Stimulated activated naive CD8-positive, alpha-beta T cell treated with anti-CD3 and anti-CD28 coated beads, Interleukin-15, amount 100 ng/mL, for 72 hours (primary cell): ENCODE results near the gene TMEM114.

ENCODE experiments used
- ATAC-seq: fragments of 150-1000 bp; cut with Tn5 transposase; 2 replicates; pipeline ENCODE4 v1.10.0; 2021; ENCODE audit warnings: mild to moderate bottlenecking, moderate library complexity
- DNase-seq, 2 donors: peaks; one replicate each; pipeline ENCODE4 v3.0.0; 2021 to 2022
- H3K27ac Mint-ChIP-seq, 2 donors: one replicate each; pipeline ENCODE4 v1.8.0; 2022; ENCODE audit warnings: mild to moderate bottlenecking in 2 of 2, mixed read lengths in 2 of 2, moderate library complexity in 2 of 2
- H3K27me3 Mint-ChIP-seq: one replicate; pipeline ENCODE4 v1.8.0; 2022; ENCODE audit warnings: mixed read lengths
- H3K4me1 Mint-ChIP-seq: one replicate; pipeline ENCODE4 v1.8.0; 2022; ENCODE audit warnings: mild to moderate bottlenecking, mixed read lengths
- H3K4me3 Mint-ChIP-seq, 2 donors: one replicate each; pipeline ENCODE4 v1.8.0; 2022; ENCODE audit warnings: mild to moderate bottlenecking in 2 of 2, mixed read lengths in 2 of 2, moderate library complexity in 1 of 2
- H3K9me3 Mint-ChIP-seq, 2 donors: one replicate each; pipeline ENCODE4 v1.8.0; 2022; ENCODE audit warnings: mixed read lengths in 2 of 2

The TMEM114 gene

DNA sequence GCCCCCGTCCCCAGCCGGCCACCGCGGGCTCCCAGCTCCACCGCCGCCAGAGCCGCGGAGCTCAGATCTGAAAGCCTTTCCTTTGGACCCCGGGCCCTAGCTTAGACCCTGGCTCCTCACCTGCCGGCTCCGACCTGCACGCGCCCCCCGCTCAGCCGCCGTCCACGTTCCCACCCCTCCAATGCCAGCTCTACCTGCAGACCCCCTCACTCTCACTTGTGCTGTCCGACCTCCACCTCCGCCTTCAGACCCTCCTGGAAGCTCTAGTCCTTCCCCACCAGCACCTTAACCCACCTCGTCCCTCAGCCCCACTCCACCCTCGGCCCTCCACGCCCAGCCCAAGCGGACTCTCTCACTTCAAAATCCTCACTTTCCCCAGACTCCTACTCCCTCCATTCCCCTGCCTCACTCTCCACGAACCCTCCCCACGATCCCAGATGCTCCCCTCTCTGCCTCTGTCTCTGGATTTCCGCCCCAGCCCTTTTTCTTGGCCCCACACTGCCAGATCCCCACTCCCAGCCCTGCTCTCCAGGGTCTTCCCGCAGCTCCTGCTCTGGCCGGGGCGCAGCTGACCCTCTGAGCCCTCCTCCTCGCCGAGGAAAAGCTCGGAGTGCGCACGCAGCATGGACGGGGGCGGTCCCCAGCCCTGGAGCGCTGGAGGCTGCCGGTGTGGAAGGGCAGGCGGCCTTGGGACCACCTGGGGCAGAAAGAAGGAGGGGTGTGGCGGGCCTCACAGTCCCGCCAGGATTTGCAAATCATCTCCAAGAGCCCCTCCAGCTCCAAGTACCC lies at the start of gene TMEM114:
Gene TMEM114, minus strand, starts transcription at position 612 of the 789 bp plus-strand sequence. CDS start 673 bp downstream, outside the sequence.
- Mint-ChIP-seq H3K4me1 (no peaks in the 10 kb centered on the region), H3K9me3 (no peaks in the 10 kb centered on the region), H3K4me3 (no peak within 1 kb of the TSS), H3K27me3 (peaks cover 29% of the 10 kb centered on the region), H3K27ac (no peak within 1 kb of the TSS)
- no peak for ATAC-seq
- no peak for DNase-seq

DNA sequence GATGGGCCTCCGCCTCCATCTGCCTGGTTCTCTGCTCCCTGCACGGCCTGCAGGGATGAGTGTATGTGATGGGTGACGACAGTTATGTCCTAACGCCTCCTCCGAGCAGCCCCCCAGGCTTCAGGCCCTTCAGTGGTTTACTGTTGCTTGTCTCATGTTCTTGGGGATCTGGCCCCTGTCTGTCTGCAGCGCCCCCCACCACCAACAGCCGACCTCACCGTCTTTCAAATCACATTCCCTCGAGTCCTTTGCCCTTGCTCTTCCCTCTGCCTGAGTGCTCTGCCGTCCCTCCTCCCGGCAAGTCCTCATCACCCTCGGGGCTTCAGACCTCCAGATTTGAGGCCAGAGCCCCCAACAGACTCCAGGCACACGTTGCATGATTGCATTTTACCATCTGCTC lies 49.4 kb upstream of the TMEM114 start:
- Mint-ChIP-seq H3K4me3 (no peak overlapping the region), H3K27ac (peak overlapping the region in 1 of 2 donors; percentile 89), H3K27me3 (no peaks in the 10 kb centered on the region), H3K9me3 (no peaks in the 10 kb centered on the region), H3K4me1 (peaks cover 15% of the 10 kb centered on the region)
- DNase-seq (no peak), ATAC-seq (no peak)

DNA sequence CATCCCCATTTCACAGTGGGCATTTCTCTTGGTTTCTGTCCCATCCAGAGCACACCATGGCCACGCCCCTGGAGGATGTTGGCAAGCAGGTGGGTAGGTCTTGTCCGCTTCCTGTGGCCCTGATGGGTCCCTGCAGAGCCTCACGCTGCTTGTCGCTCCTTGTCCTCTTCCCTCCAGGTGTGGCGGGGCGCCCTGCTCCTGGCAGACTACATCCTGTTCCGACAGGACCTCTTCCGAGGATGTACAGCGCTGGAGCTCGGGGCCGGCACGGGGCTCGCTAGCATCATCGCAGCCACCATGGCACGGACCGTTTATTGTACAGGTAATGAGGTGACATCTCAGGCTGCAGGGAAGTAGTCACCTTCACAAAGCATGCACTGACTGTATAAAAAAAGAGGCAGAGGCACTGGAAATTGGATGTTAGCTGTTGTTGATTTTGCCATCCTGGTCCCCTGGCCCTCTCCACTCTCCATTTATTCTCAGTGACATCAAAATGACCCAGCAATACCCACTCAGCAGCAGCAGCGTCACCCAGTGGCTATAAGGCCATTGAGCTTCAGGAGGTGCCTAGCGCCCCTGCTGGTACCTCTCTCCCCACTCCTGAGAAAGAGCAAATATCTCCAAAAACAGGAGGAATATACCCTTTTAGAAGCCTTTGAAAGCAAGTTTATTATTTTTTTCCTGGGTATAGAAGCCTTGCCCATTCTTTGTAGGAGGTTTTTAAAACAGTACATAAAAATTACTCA lies 44.9 kb upstream of the TMEM114 start:
- no peaks in the 10 kb centered on the region for H3K9me3 Mint-ChIP-seq
- H3K27me3 Mint-ChIP-seq: no peaks in the 10 kb centered on the region
- ATAC-seq (no peak), DNase-seq (no peak)
- no peak overlapping the region for H3K27ac Mint-ChIP-seq
- no peak overlapping the region for H3K4me3 Mint-ChIP-seq
- H3K4me1 Mint-ChIP-seq: peaks cover 5% of the 10 kb centered on the region

DNA sequence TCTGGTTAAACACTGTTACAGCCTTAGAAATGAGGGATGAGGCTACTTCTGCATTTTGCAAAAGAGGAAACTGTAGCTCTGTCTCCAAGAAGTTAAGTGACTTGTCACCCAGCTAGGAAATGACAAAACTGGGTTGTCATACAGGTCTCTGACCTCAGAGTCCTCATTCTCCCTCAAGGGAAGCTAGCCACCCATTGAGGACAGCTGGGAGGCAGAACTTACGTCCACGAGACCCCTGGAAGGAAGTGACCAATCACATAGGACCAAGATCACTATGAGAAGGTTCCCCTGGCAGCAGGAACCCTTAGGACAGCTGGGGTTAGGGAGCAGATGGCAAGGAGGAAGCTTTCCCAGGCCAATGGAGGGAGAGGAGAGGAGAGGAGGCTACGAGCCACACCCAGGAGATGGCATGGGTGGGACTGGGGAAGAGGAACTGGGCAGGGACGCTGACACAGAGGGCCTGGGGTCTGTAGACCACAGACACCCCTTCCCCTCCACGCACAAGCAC lies 42.4 kb upstream of the TMEM114 start:
- no peak overlapping the region for H3K4me3 Mint-ChIP-seq
- H3K27ac Mint-ChIP-seq: peak overlapping the region; percentile 22 to 68
- H3K9me3 Mint-ChIP-seq: no peaks in the 10 kb centered on the region
- no peak for DNase-seq
- H3K4me1 Mint-ChIP-seq: peaks cover 5% of the 10 kb centered on the region
- H3K27me3 Mint-ChIP-seq: no peaks in the 10 kb centered on the region
- ATAC-seq: no peak

DNA sequence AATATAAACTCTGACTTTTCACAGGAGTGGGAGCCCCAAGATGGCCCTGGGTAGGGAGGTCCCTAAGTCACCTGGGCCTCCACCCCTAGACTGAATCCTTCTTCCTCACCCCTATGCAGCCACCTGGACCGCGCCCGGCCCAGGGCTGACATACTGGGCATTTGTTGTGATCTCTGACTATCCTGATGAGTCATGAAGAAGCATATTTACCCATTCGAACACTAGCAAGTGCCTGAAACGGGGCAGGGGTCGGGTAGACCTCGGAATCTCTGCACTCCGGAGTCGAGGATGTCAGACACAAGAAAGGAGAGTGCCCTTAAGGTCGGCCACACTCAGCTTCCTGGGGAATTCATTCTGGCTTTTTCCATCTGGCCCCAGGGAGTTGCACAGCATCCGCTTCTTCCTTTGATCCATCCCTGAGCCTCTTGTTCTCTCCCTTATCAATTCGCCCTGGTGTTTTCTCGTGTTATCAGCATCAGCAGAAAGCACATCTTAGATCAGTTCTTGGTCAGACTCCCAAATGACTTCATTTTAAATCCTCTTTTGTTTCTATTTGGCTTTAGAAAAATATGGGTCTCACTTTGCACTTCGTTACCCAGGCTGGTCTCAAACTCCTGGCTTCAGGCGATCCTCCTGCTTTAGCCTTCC lies 41.6 kb upstream of the TMEM114 start:
- H3K27me3 Mint-ChIP-seq: no peaks in the 10 kb centered on the region
- ATAC-seq (no peak), DNase-seq (no peak)
- H3K4me1 Mint-ChIP-seq: peaks cover 9% of the 10 kb centered on the region
- no peak overlapping the region for H3K27ac Mint-ChIP-seq
- no peaks in the 10 kb centered on the region for H3K9me3 Mint-ChIP-seq
- H3K4me3 Mint-ChIP-seq: no peak overlapping the region

DNA sequence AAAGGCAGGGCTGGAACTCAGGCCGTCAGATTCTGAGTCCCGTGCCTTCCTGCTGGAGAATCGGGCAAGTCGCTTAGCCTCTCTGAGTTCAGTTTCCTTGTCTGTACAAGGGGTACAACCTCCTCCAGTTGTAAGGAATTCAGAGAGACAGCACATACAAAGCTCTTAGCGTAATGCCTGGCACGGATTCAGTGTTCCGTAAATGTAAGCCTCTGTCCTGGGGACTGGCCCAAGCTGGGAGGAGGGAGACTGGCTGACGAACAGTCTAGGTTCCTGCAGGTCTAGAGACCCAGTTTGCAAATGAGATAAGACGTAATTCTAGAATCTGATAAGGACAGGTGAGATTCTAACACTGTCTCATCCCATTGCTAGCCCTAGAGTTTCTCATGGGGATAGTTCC lies 41.1 kb upstream of the TMEM114 start:
- Mint-ChIP-seq H3K4me1 (peaks cover 8% of the 10 kb centered on the region), H3K27me3 (no peaks in the 10 kb centered on the region), H3K27ac (no peak overlapping the region), H3K4me3 (no peak overlapping the region), H3K9me3 (no peaks in the 10 kb centered on the region)
- DNase-seq: no peak
- ATAC-seq: no peak

DNA sequence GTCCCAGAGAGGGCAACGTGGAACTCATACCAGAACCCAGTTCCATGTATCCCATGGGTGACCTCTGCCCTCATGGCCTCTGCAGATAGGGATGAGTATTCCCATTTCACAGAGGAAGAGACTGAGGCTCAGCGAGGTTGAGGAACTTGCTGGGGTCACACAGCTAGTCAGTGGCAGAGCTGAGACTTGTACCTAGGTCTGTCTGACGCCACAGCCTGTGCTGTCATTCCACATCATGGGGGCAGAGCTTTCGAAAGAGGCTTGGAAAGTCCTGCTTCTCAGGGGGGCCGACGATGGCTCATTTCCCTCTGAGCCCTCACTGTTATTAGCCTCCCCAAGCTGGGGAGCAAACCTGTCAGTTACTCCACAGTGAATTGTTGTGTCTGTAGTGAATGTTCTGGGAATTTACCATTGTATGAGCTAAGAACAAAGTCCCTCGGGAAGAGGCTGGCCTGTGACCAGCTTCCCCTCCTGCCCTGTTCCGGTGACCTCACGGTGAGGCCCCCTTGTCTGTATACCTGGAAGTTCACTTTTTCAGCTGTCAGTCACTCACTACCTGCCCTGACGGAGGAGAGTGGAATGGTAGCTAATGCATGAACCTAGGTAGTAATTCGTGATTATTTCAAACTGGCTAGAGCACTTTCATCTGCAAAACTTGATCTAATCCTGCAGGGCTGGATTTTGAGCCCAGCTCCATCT lies 40.1 kb upstream of the TMEM114 start:
- H3K4me1 Mint-ChIP-seq: peaks cover 7% of the 10 kb centered on the region
- no peak overlapping the region for H3K27ac Mint-ChIP-seq
- H3K9me3 Mint-ChIP-seq: no peaks in the 10 kb centered on the region
- H3K27me3 Mint-ChIP-seq: no peaks in the 10 kb centered on the region
- H3K4me3 Mint-ChIP-seq: no peak overlapping the region
- ATAC-seq (no peak), DNase-seq (no peak)

DNA sequence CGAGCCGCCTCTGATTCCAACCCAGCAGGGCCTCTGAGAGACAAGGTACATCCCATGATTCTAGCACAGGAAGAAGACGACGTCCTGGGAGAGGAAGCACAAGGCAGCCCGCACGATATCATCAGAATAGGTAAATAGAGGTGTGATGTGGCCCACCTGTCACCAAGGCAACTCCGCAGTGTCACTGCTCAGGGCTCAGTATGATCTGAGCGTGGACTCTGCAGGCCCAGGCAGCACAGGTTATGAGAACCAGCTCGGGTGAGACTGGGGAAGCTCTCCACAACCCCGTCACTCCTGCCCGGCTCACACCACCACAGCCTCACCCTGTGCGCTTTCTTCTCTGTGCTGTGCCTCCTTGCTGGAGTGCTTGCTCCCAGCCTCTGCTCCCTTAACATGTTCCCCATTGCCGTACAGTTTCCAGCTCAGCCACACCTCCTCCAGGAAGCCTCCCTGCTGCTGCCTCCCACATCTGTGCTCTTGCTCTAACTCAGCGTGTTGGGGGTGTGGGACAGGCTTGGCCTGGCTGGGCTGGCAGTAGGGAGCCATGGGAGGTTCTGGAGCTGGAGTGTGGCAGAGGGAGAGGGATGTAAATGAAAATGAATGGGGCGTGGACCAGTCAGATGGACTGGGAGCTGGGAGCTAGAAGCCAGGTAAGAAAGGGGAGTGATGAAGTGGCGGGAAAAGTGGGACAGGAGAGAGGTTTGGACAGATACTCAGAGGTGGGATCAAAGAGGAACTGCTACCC lies 38.8 kb upstream of the TMEM114 start:
- ATAC-seq: no peak
- Mint-ChIP-seq H3K9me3 (no peaks in the 10 kb centered on the region), H3K4me3 (no peak overlapping the region), H3K4me1 (peaks cover 17% of the 10 kb centered on the region), H3K27ac (peak overlapping the region; percentile 79 to 84), H3K27me3 (no peaks in the 10 kb centered on the region)
- no peak for DNase-seq

DNA sequence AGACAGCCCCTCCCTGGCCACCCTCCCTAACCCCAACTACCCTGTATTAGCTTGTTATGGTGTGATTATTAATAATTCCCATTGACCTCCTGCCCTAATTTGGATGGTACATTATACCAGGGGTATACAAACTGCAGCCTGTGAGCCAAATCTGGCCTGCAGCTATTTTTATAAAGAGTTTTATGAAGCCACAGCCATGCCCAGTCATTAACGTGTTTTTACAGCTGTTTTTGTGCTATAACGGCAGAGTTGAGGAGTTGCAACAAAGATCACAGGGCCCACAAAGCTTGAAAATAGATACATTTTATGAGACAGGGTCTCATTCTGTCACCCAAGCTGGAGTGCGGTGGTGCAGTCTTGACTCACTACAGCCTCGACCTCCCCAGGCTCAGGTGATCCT lies 37.1 kb upstream of the TMEM114 start:
- H3K4me1 Mint-ChIP-seq: peaks cover 25% of the 10 kb centered on the region
- H3K9me3 Mint-ChIP-seq: no peaks in the 10 kb centered on the region
- DNase-seq (no peak), ATAC-seq (no peak)
- peak overlapping the region in 1 of 2 donors; percentile 52 for H3K27ac Mint-ChIP-seq
- H3K27me3 Mint-ChIP-seq: no peaks in the 10 kb centered on the region
- H3K4me3 Mint-ChIP-seq: no peak overlapping the region

DNA sequence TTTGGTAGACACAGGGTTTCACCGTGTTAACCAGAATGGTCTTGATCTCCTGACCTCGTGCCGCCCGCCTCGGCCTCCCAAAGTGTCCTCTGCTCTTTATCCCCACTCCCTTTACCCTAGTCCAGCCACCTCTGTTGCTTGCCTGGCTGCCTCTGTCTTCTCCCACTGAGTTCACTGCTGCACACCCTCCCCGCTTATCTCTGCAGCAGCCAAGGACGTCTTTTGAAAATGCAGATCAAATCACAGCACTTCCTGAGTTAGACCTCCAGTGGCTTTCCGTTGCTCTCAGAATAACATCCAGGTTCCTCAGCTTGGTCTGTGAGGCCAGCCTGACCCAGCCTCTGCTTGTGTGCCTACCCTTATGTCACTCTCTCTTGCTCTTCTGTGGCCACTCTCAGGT lies 36.6 kb upstream of the TMEM114 start:
- H3K4me3 Mint-ChIP-seq: no peak overlapping the region
- no peaks in the 10 kb centered on the region for H3K27me3 Mint-ChIP-seq
- peak overlapping the region in 1 of 2 donors; percentile 41 for H3K27ac Mint-ChIP-seq
- no peak for DNase-seq
- H3K4me1 Mint-ChIP-seq: peaks cover 25% of the 10 kb centered on the region
- no peak for ATAC-seq
- H3K9me3 Mint-ChIP-seq: no peaks in the 10 kb centered on the region

DNA sequence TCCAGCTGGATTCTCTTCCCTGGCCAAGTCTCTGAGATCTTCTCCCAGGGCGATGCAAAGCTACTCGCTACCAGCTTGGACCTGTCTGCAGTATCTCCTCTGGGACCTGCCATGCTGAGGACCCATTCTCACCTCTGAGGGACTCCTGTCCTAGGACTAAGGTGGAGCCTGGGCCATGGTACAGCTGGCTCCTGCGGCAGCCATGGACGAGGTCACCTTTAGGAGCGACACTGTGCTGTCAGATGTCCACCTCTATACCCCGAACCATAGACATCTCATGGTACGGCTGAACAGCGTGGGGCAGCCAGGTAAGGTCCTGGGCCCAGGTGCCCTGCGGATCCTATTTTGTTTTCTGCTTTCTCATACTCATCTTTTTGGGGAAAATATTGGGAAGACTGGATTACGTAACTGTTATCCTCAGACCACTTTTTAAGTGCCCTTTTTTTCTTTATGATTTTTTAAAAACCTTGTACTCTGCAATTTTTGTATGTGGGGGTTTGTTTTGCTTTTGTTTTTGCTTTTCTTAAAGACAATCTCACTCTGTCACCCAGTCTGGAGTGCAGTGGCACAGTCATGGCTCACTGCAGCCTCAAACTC lies 35.3 kb upstream of the TMEM114 start:
- H3K27ac Mint-ChIP-seq: no peak overlapping the region
- H3K27me3 Mint-ChIP-seq: no peaks in the 10 kb centered on the region
- H3K4me3 Mint-ChIP-seq: no peak overlapping the region
- ATAC-seq: no peak
- H3K9me3 Mint-ChIP-seq: no peaks in the 10 kb centered on the region
- DNase-seq: no peak
- H3K4me1 Mint-ChIP-seq: peaks cover 25% of the 10 kb centered on the region

DNA sequence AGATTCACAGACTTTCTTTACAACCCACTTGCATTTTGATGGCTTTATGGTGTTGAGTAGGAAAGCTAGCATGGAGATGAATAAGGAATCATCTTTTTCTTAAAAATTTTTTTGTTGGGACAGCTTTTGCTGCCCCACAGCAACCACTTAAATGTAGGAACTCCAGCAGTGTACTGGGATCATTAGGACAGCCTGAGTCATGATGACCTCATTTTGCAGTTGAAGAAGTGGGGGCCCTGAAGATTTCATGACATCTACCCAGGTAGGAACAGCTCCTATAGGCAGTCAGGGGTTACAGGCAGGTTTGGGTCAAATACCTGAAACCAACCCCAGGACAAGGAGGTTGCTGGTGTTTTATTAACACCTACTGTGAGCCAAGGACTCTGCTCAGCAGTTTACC lies 33.3 kb upstream of the TMEM114 start:
- Mint-ChIP-seq H3K27ac (peak overlapping the region in 1 of 2 donors; percentile 67), H3K9me3 (no peaks in the 10 kb centered on the region), H3K4me1 (peaks cover 25% of the 10 kb centered on the region), H3K4me3 (no peak overlapping the region), H3K27me3 (peaks cover 12% of the 10 kb centered on the region)
- DNase-seq (no peak), ATAC-seq (no peak)

DNA sequence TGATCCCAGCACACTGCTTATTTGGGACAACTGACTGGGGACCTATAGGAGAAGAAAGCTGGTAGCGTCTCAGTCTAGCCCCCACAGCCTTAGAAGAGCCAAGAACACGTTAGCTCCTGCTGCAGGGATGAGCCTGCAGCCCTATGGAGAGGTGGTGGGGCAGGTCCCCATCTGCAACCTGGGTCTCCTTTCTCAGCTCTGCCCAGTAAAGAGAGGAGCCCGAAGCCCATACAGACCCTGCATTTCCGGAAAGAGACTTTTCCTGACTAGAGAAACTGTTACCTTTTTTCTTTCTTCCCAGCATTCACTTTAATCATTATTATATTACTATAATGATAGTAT lies 32.0 kb upstream of the TMEM114 start:
- H3K27me3 Mint-ChIP-seq: peaks cover 18% of the 10 kb centered on the region
- H3K4me3 Mint-ChIP-seq: peak overlapping the region; percentile 98
- H3K9me3 Mint-ChIP-seq: no peaks in the 10 kb centered on the region
- H3K4me1 Mint-ChIP-seq: peaks cover 25% of the 10 kb centered on the region
- DNase-seq (no peak), ATAC-seq (peak; percentile 14)
- peak overlapping the region; percentile 97 to 99 for H3K27ac Mint-ChIP-seq

DNA sequence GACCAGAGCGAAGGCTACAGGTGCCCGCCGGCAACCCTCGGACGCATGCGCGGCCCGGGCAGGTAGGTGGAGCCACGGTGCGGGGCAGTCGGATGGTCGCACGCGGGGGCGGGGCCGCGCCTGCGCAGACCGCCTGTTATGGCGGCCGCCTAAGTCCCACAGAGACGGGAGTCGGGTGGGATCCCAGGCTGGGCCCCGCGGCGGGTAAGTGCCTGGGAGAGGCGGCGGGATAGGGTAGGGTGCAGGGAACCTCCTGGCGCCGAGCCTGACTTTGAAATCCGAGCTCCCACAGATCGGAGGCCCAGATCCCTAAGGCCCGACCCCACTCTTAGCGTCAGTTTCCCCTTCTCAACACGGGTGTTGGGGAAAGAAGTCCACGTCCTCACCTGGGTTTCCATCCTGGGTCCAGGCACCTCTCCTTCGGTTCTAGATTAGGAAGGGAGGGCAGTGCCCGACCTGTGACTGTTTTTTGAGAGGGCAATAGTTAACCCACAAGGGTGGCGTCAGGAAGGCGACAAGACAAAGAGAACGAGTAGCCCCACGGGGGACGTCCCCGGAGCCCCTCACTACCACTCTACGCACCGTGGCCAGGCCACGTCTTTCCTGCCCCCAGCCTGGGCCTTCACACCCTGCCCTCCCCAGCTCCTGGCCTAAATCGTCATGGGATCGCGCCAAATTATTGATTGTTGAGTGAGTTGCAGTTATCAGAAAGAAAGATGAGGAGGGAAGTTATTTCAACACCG lies 31.4 kb upstream of the TMEM114 start, which contains the start of gene METTL22:
Gene METTL22, plus strand, starts transcription at position 127 of the 743 bp plus-strand sequence. CDS start 3,968 bp downstream, outside the sequence.
- Mint-ChIP-seq H3K27ac (peak within 1 kb of the TSS; percentile 97 to 99), H3K4me3 (peak within 1 kb of the TSS; percentile 98), H3K9me3 (no peaks in the 10 kb centered on the region), H3K4me1 (peaks cover 20% of the 10 kb centered on the region), H3K27me3 (peaks cover 18% of the 10 kb centered on the region)
- peak; percentile 95 for ATAC-seq
- DNase-seq: peak; percentile 91 to 92
